Tibial artery (tissue), 4 donors: Measurements from ENCODE around the gene SLFN5.
"Not testable (repeated sequence)": the region's sequence is repeated elsewhere in the genome, so short reads cannot be mapped to it uniquely, and the experiment has no call there.

ENCODE experiments used
- DNase-seq, 2 donors: peaks; one replicate each; pipeline ENCODE4 v3.0.0-alpha.2; 2019
- H3K27ac ChIP-seq, 2 donors: fragments of 200-600 bp; sonication (generic) in 1 of 2; 1 replicate in 1 of 2; 2 replicates in 1 of 2; pipeline ENCODE4 v1.5.1; 2018 to 2019; ENCODE audit warnings: mild to moderate bottlenecking in 1 of 2
- H3K27me3 ChIP-seq, 2 donors: fragments of 200-600 bp; sonication (generic) in 1 of 2; one replicate each; pipeline versions ENCODE4 v1.5.1 to v1.6.0; 2016 to 2019
- H3K36me3 ChIP-seq, 3 donors: fragments of 200-600 bp; sonication (generic) in 2 of 3; one replicate each; pipeline ENCODE4 v1.5.1; 2016 to 2019; ENCODE audit warnings: mild to moderate bottlenecking in 2 of 3
- H3K4me1 ChIP-seq, 4 donors: fragments of 200-600 bp; sonication (generic) in 2 of 4; 1 replicate in 3 of 4; 2 replicates in 1 of 4; pipeline ENCODE4 v1.5.1; 2016 to 2019
- H3K4me3 ChIP-seq, 2 donors: fragments of 200-600 bp; sonication (generic) in 1 of 2; 1 replicate in 1 of 2; 2 replicates in 1 of 2; pipeline ENCODE4 v1.5.1; 2018 to 2019; ENCODE audit warnings: mild to moderate bottlenecking in 2 of 2
- H3K9me3 ChIP-seq, 3 donors: fragments of 200-600 bp; sonication (generic) in 1 of 3; one replicate each; pipeline ENCODE4 v1.5.1; 2016 to 2019
- intact Hi-C: fragments of 100-400 bp; cut with DNase I; formaldehyde crosslinking; loops from one replicate; pipeline ENCODE4 v1.15.0; 2023; ENCODE audit warnings: low total_unique reads
- TF ChIP-seq, protein P1 (sequence below), 2 experiments: fragments of 200-600 bp in 1 of 2; fragments of 450-650 bp in 1 of 2; IDR thresholded peaks; one replicate each; pipeline ENCODE4 v1.5.1; 2017 to 2019; ENCODE audit warnings: antibody characterized with exemption in 2 of 2, mild to moderate bottlenecking in 1 of 2, moderate library complexity in 1 of 2

Gene SLFN5

DNA sequence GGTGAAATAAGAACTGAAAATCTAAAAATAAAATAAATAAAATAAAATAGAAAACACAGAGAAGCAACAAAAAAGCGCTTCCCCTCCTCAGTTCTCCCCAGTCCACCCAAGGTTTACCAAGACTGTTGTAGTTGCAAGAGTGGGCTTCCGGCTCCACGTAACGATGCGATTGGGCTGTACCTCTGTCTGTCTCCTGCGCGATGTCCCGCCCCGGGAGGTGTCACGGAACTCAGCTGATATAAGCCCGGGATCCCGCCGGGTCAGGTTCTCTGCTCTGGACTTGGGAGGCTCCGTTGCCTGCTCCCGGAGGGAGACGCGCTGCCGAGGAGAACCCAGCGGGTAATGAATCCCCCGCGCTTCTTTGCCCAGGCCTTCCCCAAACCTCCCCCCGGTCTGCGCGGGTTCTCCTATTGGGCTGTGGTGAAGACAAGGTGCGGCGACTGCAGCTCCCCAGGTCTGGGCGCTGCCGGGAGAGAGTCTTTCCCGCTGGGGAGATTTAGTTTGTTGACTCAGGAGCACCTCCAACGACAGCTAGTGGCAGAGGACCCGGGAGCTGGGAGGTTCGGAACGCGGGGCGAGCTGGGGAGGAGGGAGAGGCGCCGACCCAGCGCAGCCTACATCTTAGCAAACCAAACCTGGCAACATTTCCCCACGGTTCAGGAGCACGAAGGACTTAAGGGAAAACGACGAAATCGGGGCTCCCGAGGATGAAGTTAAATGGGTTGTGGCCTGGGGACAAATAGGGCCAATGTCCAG, at the start of gene SLFN5:
Gene SLFN5 (plus strand): TSS at position 268 of the 756 bp plus-strand sequence. CDS start 15,619 bp downstream, outside the sequence.
- H3K9me3 ChIP-seq = no peaks in the 10 kb centered on the region
- intact Hi-C loops = loop anchor here (5.0 to 10.0 kb wide), 2 partner anchors 101 to 322 kb away; partner anchors contain the start of genes NLE1 and SLFN14
- no peaks in the 10 kb centered on the region for H3K36me3 ChIP-seq
- H3K4me1 ChIP-seq = peaks cover 0 to 37% (median 26%) of the 10 kb centered on the region in 4 donors
- peak within 1 kb of the TSS; percentile 74 to 76 for H3K4me3 ChIP-seq
- no peaks in the 10 kb centered on the region for H3K27me3 ChIP-seq
- DNase-seq = peak; percentile 97 to 98
- TF ChIP-seq, protein P1, sequence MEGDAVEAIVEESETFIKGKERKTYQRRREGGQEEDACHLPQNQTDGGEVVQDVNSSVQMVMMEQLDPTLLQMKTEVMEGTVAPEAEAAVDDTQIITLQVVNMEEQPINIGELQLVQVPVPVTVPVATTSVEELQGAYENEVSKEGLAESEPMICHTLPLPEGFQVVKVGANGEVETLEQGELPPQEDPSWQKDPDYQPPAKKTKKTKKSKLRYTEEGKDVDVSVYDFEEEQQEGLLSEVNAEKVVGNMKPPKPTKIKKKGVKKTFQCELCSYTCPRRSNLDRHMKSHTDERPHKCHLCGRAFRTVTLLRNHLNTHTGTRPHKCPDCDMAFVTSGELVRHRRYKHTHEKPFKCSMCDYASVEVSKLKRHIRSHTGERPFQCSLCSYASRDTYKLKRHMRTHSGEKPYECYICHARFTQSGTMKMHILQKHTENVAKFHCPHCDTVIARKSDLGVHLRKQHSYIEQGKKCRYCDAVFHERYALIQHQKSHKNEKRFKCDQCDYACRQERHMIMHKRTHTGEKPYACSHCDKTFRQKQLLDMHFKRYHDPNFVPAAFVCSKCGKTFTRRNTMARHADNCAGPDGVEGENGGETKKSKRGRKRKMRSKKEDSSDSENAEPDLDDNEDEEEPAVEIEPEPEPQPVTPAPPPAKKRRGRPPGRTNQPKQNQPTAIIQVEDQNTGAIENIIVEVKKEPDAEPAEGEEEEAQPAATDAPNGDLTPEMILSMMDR (IDR thresholded peaks at IDR 0.05) = no peak
- H3K27ac ChIP-seq = peak within 1 kb of the TSS; percentile 92 to 95

DNA sequence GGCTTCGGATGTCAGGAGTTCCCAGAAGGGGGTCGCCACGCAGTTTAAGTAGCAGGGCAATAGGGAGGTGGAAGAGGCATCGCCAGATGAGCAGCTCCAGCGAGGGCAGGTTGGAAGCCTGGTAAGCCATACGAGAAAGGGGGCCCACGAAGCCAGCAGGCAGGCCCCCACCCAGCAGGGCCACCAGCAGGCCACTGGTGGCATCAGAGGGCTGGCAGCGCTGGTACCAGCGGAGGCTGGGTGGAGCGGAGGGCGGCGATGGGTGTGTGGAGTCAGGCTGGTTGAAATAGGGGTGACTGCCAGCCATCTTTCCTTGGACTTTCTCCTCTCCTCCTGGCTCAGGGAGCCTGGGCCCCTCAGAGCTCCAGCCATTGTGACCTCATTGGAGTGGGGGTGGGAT, 48.9 kb upstream of the SLFN5 start, which contains the start of gene SLC35G3:
Gene SLC35G3 (minus strand): TSS at position 393 of the 400 bp plus-strand sequence. CDS start 86 bp downstream, at position 307.
- H3K27ac ChIP-seq, H3K36me3 ChIP-seq, H3K27me3 ChIP-seq, intact Hi-C loops, H3K4me1 ChIP-seq, H3K4me3 ChIP-seq, H3K9me3 ChIP-seq, DNase-seq: not testable (repeated sequence)

DNA sequence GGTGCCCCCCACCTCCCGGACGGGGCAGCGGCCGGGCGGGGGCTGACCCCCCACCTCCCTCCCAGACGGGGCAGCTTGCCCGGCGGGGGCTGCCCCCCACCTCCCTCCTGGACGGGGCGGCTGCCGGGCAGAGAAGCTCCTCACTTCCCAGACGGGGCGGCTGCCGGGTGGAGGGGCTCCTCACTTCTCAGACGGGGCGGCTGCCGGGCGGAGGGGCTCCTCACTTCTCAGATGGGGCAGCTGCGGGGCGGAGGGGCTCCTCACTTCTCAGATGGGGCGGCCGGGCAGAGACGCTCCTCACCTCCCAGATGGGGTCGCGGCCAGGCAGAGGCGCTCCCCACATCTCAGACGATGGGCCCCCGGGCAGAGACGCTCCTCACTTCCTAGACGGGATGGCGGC, 47.8 kb upstream of the SLFN5 start:
- H3K4me1 ChIP-seq, H3K4me3 ChIP-seq, intact Hi-C loops, H3K27me3 ChIP-seq, H3K9me3 ChIP-seq, H3K27ac ChIP-seq, DNase-seq, H3K36me3 ChIP-seq: not testable (repeated sequence)

DNA sequence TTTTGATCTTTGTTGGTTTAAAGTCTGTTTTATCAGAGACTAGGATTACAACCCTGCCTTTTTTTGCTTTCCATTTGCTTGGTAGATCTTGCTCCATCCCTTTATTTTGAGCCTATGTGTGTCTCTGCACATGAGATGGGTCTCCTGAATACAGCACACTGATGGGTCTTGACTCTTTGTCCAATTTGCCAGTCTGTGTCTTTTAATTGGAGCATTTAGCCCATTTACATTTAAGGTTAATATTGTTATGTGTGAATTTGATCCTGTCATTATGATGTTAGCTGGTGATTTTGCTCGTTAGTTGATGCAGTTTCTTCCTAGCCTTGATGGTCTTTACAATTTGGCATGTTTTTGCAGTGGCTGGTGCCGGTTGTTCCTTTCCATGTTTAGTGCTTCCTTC, 40.3 kb upstream of the SLFN5 start:
- DNase-seq, intact Hi-C loops, H3K27me3 ChIP-seq, H3K9me3 ChIP-seq, H3K4me1 ChIP-seq, H3K36me3 ChIP-seq, H3K27ac ChIP-seq, H3K4me3 ChIP-seq: not testable (repeated sequence)

DNA sequence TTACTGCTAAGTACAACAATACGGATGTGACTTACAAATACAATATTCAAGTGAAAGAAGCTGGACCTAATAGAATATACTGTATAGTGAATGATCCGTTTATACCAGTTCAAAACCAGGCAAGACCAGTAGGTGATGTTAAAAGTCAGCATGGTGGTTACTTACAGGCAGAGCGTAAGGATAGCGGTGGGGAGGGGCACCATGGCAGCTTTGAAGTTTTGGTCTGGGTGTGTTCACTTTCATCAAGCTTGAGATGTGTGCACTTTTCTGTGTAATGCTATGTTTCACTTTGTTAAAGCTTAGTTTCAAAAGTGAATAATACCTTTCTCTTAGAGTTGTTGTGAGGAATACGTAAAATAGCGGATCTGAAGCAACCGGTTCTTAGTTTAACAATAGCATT, 32.1 kb upstream of the SLFN5 start:
- Histone ChIP-seq H3K4me3 (no peak overlapping the region), H3K4me1 (no peaks in the 10 kb centered on the region), H3K36me3 (no peaks in the 10 kb centered on the region), H3K27ac (no peak overlapping the region), H3K9me3 (no peaks in the 10 kb centered on the region), H3K27me3 (peaks cover 0 to 3% of the 10 kb centered on the region in 2 donors)
- TF ChIP-seq, protein P1 (IDR thresholded peaks at IDR 0.05) = no peak
- no peak for DNase-seq
- intact Hi-C loops = no loop called here

DNA sequence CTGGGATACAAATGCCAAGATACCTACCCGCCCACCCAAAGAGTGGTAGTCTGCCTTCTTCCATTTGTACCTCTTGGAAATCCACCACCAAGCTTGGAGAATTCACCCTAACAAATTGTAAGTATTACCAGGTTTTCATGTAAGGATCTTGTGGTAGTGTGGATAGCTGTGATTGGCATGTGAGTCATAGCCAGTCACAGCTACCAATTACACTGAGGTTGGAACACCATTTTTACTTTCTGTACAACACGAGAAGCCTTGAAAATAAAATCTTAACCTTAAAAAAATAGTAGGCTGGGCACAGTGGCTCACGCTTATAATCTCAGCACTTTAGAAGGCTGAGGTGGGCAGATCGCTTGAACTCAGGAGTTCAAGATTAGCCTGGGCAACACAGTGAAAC, 30.2 kb upstream of the SLFN5 start:
- Histone ChIP-seq H3K27me3 (peaks cover 0 to 7% of the 10 kb centered on the region in 2 donors), H3K9me3 (no peaks in the 10 kb centered on the region), H3K27ac (no peak overlapping the region), H3K4me3 (no peak overlapping the region), H3K4me1 (no peaks in the 10 kb centered on the region), H3K36me3 (no peaks in the 10 kb centered on the region)
- intact Hi-C loops = no loop called here
- DNase-seq = no peak
- TF ChIP-seq, protein P1 (IDR thresholded peaks at IDR 0.05) = no peak

DNA sequence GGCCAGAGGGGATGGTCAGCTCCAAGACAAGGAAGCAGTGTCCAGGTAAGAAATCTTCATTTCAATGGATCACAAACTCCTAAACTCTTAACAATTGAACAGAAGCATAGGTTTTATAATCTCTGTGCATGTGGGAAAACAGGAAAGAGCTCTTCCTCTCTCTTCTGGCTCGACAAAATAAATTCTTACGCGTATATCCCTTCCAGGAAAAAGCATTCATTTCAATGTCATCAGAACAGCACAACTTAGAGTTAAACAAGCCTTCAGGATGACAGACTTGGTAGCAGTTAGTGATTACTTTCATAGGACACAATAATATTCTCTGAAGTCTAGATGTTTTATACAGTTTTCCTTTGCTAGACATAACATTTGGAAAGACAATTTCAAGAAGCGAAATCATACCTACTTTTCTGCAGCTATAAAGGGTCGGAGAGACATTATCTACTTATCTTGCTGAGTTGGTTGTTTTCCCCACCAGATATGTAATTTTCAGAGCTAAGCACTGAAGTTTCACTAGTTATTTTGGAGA, 29.4 kb upstream of the SLFN5 start:
- no peaks in the 10 kb centered on the region for H3K9me3 ChIP-seq
- no peaks in the 10 kb centered on the region for H3K36me3 ChIP-seq
- H3K4me3 ChIP-seq = no peak overlapping the region
- H3K27me3 ChIP-seq = peaks cover 0 to 7% of the 10 kb centered on the region in 2 donors
- H3K27ac ChIP-seq = no peak overlapping the region
- TF ChIP-seq, protein P1 (IDR thresholded peaks at IDR 0.05) = no peak
- intact Hi-C loops = no loop called here
- DNase-seq = no peak
- no peaks in the 10 kb centered on the region for H3K4me1 ChIP-seq
